Mucosa of gallbladder (tissue), 1 donor: ENCODE data around the gene GRIA1. TPM values are rescaled to one million over a fixed set of nuclear protein-coding genes. Genes with fewer than 3 reads are reported as not detected.

Experiments used
- DNase-seq: peaks from one replicate; pipeline ENCODE4 v3.0.0-alpha.2; 2020; ENCODE audit warnings: low spot score
- total RNA-seq: library from RNA; stranded (reverse); gene quantifications from one replicate; pipeline ENCODE4 v1.2.1, GENCODE V29; 2021
- donor health status: DM: no; HTN: no; CAD: no.

Gene GRIA1
- not detected for total RNA-seq

GRCh38 chr5:153490118-153491037, at the start of gene GRIA1:
TSS of gene GRIA1 (plus strand) at chr5:153490670.
- DNase-seq: no peak

DNA sequence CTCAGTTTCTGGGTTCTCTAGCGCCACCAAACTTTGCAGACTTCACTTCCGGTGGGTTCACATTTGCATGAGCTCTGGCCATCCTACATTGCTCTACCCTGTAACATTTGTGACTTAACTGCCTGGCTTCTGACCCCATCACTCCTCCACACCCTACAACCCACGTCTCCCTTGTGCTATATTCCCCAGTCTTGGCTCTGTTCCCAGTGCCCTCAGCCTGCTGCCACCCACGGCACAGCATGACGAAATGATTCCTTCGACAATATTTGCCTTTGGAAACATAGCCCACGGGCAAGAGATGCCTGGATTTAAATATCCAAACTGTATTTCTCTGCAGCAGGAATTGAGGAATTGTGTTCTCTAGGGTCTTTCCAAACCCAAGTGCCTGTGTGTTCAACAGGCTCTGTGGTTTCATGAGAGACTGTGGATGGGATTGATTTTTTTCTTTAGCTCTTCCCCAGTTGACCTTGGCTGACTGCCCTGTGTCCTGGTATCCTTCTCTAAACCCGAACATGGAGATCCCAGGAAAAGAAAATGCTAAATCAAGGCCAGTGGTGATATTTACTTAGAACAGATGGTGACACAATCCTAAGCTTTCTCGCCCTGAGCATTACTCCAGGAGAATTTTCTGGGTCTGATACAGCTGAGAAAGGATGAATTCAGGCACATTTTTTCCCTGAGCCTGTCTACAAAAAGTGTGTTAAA, 44.4 kb upstream of the GRIA1 start:
- DNase-seq: no peak

DNA sequence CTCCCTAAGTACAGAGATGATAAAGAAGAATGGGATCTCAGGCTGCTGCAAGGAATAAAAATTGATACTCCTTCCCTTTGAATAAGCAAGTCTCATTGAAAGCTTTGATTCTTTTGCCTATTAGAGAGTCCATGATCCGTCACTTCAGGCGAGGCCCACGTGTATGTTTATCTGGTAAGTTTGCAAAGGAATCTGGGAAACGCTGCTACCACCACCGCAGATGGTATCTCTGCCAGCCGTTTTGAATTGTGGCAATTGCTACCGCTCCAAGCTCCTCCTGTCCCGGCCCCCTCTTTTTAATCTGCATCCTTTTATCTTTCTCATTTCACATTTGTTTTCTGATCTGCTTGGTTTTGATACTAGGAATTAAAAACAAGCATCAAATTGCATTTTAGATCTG, 42.9 kb upstream of the GRIA1 start:
- DNase-seq: no peak

DNA sequence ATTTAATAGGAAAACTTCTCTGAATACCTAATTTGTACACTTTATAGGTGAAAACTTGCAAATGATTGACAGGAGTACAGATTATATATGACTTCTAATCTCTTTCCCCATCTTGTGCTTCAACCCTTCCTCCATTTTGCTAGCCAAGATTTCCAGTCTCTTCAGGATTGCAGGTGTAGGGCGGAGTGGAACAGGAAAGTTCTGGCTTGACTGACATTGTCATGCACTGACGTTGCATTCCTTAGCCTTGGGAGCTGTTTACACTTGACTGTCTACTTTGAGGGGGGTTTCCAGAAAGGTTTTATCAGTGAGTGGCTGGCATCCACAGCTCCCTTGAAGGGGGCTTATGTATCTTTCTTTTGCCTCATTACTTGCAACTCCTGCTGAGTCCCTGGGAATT, 34.1 kb upstream of the GRIA1 start:
- no peak for DNase-seq

- no peak for DNase-seq
Observed at GRCh38 chr5:153456993-153457392, 33.5 kb upstream of the GRIA1 start.

DNA sequence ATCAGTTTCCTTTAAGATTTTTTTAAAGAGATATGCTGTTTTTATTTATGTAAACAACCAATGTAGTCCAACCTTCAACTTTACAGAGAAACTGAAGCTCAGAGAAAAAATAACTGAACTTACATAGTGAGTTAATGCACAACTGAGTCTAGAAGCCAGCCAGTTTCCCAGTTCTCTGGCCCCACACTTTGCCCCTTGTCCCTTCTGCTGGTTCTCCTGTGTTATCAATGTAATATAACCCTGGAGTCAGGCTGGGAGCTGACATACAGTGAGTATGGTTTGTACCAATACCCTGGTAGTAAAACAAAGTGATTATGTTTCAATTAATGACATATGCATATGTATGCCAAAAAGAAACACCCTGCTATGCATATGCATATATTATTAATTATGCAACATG, 32.2 kb upstream of the GRIA1 start:
- DNase-seq: no peak

- DNase-seq: no peak
Observed at GRCh38 chr5:153459051-153459743, 31.3 kb upstream of the GRIA1 start.

DNA sequence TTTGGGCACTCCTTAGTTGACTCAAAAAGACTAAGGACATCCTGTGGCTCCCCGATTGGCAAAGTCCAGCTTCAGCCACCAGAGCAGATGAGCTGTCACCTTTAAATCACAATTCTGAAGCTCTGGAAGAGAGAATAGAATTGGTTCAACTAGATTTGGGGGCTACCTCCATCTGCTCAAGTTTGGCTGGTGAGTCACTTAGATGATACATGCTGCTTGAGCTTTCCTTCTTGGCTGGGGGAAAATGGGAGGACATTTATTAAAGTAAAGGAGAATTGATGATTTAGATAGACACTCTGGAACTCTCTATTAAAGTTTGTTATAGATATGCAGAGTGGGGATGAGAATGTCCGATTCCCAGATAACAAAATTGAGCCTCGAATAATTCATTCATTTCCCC, 30.0 kb upstream of the GRIA1 start:
- no peak for DNase-seq

DNA sequence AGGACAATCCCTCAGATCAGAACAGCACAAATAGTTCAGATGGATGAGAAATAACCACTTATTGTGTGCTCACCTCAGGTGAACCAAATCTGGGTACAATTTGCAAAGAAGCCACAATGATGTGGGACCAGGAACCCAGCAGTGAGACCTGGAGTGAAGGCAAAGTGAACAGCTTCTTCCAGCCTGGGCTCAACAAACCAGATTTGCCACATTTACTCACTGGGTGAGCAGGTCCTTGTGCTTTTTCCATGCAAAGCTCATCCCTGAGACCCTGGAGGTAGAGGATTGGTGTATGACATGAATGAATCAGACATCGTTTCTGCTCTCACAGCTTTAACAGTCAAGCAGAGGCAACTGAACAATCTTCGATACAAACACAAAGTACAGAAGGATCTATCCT, 29.1 kb upstream of the GRIA1 start:
- no peak for DNase-seq

- DNase-seq: no peak
Observed at GRCh38 chr5:153463806-153464205, 26.7 kb upstream of the GRIA1 start.

GRCh38 chr5:153467546-153467945, 22.9 kb upstream of the GRIA1 start:
- no peak for DNase-seq

DNA sequence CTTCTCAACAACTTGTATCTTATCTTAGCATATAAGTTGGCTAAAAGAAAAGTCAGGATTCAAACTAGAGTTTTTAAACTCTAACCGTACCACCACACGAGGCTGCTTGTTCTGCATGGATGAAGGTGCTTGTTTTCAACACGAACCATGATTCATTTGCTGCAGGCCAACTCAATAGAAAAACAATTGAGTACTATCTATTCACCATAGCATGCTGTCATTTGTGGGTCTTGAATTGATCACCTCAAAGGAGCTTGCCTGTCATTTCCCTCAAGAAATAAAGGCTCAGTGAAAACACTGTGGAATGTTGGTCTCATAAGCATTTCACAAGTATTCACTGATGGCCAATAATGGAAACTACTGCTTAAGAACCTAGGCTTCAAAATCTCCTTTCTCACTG, 21.0 kb upstream of the GRIA1 start:
- DNase-seq: no peak

DNA sequence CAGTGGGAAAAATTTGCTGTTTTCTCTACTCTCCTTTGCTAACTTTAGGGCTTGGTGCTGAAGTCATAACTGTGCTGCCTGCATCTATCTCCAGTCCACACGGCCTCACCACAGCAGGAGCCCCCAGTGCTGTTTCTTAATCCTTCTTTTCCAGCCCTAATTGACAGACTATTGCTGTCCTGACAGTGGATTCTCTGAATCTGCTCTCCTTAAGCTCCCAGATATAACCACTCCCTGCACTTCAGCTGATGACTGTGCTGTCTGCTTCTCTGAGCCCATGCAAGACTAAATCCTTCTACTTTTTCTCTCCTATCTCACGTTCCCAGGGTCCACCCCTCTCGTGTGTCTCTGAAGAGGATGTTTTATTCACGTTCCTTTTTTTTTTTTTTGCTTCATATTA, 19.7 kb upstream of the GRIA1 start:
- DNase-seq: no peak

DNA sequence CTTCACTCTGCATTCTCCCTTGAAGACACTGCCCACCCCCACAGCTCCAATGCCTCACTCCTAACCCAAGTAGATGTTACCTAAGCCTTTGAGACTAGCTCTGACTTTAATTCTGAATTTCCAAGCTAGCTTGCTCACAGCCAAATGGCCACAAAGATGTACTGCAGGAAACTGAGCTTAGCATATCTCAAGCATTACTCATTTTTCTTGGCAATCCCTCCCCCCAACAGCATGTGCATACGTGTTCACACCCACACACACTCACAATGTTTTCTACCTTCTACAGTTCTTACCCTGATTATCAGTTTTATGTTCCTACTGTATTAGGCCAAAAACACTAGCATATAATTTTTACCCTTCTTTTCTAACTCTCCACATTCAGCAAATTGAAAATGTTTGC, 13.7 kb upstream of the GRIA1 start:
- no peak for DNase-seq

DNA sequence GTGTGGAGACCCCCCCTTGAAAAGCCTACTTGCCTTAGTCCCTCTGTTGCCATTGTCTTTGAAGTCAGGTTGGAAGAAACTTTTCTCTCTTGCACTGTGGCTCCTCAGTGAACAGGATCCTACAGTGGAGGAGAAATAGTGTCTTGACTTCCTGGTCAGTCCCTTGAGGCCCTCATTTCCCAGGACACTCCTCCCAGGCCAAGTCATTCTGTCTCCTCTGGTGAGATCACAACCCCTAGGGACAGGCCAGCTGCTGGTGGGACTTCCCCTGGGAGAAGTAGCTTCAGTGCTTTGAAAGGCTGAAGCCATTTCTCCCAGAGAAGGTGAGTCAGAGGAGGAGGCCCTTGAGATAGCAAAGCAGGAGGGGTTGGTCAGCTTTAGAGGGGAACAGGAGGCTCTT, 10.1 kb upstream of the GRIA1 start:
- no peak for DNase-seq

- DNase-seq: no peak
Observed at GRCh38 chr5:153483482-153483881, 7.0 kb upstream of the GRIA1 start.

GRCh38 chr5:153485641-153486040, 4.8 kb upstream of the GRIA1 start:
- DNase-seq: no peak

DNA sequence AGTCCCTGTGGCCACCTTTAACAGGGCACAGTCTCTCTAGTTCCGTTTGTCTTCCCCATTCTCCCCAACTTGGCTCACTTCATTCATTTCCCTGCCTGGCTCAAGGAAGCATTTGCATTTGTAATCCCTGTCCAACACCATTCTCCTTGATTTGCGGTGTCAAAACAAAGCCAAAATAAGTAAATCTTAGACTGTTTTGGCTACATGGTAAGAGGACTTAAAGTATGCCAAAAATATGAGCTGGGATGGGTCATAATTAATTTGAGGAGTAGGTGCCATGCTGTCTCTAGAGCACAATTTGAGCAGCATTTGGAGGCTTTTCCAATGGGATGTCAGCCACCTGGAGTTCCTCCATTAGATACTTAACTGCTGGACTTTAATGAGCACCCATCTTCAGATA, 3.7 kb upstream of the GRIA1 start:
- no peak for DNase-seq

DNA sequence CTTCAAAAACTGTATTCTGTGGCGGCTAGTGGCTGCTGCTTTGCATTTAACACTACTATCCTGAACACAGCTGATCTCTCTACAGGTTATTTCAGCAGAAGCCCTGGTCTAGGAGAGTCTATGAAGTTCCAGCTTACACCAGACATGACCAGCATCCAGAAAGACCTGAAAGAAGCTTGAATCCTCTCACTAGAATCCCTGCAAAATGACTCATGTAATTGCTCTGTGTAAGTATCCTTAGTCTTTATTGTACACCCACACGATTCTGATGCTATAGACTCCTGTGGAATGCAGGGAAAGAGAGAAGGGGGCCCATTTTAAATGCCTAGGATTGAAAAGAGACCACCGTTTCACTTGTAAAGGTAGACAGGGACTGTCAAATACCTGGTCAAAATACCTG, 859 bp upstream of the GRIA1 start:
- DNase-seq: no peak

DNA sequence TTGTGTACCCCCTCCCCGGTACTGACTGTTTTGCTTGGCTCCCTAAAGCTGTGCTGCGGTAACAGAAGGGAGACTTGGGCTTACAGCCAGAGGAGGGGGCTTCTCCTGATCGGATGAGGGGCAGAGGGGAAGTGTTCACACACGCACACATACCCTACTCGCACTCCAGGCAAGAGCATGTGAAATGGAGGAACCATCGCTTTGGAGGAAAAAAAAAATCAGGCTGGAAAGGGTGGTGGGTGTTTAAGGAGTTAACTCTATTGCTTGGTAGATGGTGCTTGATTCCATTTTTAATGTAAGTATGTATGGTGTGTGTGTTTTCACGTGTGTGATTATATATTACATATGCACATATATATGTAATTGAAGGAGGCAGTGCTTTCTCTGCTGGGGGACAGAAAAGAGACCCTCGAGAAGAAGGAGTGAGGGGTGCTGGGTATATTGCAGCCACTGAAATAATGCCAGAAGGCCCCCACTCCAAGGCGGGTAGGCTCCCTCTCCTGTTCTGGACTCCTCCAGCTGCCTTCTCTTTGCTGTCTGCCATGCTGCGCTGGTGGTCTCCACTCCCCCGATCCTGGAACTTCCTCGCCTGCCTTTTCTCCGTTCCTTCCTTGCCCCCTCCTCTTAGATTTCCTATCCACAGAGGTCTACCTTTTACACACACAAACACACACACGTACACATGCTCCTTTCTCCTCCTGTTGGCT, 721 bp downstream of the GRIA1 start:
- no peak for DNase-seq

DNA sequence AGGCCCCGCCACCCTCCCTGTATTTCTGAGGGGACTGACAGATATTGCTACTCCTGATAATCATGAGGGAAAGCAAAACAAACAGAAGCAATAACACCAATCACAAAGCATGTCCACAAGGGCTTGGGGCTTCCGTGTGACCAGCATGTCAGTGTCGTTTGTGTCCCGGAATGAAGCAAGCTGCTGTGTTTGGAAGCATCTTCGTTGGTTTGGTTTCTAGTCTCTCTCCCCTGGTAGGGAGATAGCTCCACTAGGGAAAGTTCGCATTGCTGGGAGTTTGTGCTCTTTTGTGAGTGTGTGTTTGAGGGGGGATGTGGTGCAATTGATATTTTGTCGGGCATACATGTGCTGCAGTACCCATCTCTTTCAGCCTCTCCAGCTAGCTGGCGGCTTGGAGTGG, 1.4 kb downstream of the GRIA1 start:
- no peak for DNase-seq

DNA sequence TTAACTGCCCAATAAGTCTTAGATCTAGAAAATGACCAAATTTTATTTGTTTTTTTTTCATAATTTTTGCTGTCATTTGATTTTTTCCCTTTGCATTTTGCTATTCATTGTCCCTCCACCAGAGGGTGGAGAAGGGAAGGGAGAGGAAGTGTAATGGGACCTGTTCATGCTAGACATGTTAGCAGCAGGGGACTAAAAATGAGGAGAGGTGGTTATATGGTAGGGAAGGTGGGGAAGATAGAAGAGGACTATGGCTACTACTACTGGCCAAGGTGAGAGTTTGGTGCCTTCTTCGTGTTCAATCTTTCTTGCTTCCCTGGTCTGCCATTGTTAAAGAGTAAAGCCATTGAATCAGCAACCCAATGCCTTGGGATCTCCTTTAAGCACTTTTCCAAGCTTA, 6.4 kb downstream of the GRIA1 start:
- DNase-seq: no peak
